ENCODE results near the gene UMAD1. TPM values are rescaled to one million over a fixed set of nuclear protein-coding genes. Genes with fewer than 3 reads are reported as not detected.

UMAD1 gene
- total RNA-seq, 4 donors from 2014 or later, result 15.2 to 28.2 (median 18.7) TPM

DNA sequence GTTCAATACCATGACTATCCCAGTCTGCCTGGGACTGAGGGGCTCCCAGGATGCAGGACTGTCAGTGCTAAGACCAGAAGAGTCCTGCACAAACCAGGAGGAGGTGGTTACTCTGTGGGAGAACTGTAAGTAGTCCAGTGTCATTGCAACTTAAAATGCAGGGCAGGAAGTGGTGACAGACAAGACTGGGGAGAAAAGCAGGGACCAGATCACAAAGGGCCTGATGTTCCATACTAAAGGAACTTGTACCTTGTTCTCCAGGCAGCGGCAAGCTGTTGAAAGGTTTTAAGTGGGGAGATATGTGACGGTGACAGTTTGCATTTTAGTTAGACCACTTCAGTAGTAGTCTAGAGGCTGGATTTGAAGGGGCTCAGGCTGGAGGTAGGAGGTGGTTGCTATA is 262.3 kb downstream of the UMAD1 start:
- H3K27me3 ChIP-seq, result no peaks in the 10 kb centered on the region
- no peak overlapping the region for H3K4me3 ChIP-seq
- DNase-seq, result no peak
- no peaks in the 10 kb centered on the region for H3K9me3 ChIP-seq
- H3K36me3 ChIP-seq, result no peaks in the 10 kb centered on the region
- H3K27ac ChIP-seq, result no peak overlapping the region
- no peaks in the 10 kb centered on the region for H3K4me1 ChIP-seq
- TF ChIP-seq, protein P1, sequence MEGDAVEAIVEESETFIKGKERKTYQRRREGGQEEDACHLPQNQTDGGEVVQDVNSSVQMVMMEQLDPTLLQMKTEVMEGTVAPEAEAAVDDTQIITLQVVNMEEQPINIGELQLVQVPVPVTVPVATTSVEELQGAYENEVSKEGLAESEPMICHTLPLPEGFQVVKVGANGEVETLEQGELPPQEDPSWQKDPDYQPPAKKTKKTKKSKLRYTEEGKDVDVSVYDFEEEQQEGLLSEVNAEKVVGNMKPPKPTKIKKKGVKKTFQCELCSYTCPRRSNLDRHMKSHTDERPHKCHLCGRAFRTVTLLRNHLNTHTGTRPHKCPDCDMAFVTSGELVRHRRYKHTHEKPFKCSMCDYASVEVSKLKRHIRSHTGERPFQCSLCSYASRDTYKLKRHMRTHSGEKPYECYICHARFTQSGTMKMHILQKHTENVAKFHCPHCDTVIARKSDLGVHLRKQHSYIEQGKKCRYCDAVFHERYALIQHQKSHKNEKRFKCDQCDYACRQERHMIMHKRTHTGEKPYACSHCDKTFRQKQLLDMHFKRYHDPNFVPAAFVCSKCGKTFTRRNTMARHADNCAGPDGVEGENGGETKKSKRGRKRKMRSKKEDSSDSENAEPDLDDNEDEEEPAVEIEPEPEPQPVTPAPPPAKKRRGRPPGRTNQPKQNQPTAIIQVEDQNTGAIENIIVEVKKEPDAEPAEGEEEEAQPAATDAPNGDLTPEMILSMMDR (IDR thresholded peaks at IDR 0.05), result no peak
- no peak for TF ChIP-seq POLR2A (IDR thresholded peaks at IDR 0.05)

DNA sequence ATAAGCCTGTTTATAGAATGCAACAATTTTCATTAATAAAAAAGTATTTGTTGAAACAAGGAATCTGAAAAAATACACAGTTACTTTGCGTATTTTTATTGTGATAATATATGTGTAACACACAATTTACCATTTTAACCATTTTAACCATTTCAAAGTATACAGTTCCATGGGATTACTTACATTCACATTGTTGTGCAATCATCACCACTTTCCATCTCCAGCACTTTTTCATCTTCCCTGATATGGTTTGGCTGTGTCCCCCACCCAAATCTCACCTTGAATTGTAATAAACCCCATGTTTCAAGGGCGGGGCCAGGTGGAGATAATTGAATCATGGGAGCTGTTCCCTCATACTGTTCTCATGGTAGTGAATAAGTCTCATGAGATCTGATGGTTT is 266.8 kb downstream of the UMAD1 start:
- Histone ChIP-seq H3K4me3 (no peak overlapping the region), H3K9me3 (no peaks in the 10 kb centered on the region), H3K27me3 (no peaks in the 10 kb centered on the region), H3K36me3 (no peaks in the 10 kb centered on the region), H3K27ac (no peak overlapping the region), H3K4me1 (no peaks in the 10 kb centered on the region)
- no peak for TF ChIP-seq POLR2A (IDR thresholded peaks at IDR 0.05)
- TF ChIP-seq, protein P1 (IDR thresholded peaks at IDR 0.05), result no peak
- DNase-seq, result no peak

DNA sequence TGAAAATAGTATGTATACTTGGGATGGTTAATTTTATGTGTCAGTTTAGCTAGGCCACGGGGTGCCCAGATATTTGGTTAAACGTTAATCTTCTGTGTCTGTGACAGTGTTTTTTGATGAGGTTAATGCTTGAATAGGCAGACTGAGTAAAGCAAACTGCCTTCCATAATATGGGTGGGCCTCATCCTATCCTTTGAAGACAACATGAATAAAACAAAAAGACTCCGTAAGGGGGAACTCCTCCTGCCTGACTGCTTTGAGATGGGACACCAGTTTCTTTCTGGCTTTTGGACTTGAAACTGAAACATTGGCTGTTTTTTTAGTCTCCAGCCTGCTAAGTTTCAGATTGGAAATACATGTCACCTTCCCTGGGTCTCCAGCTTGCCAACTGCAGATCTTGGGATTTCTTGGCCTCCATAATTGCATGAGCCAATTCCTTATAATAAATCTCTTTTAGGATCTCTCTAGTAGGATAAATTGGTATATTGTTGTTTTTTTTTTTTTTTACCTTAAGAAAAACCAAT is 268.1 kb downstream of the UMAD1 start:
- no peak overlapping the region for H3K27ac ChIP-seq
- no peaks in the 10 kb centered on the region for H3K9me3 ChIP-seq
- no peaks in the 10 kb centered on the region for H3K4me1 ChIP-seq
- TF ChIP-seq, protein P1 (IDR thresholded peaks at IDR 0.05), result no peak
- no peak for TF ChIP-seq POLR2A (IDR thresholded peaks at IDR 0.05)
- H3K27me3 ChIP-seq, result no peaks in the 10 kb centered on the region
- DNase-seq, result no peak
- H3K4me3 ChIP-seq, result no peak overlapping the region
- H3K36me3 ChIP-seq, result no peaks in the 10 kb centered on the region

DNA sequence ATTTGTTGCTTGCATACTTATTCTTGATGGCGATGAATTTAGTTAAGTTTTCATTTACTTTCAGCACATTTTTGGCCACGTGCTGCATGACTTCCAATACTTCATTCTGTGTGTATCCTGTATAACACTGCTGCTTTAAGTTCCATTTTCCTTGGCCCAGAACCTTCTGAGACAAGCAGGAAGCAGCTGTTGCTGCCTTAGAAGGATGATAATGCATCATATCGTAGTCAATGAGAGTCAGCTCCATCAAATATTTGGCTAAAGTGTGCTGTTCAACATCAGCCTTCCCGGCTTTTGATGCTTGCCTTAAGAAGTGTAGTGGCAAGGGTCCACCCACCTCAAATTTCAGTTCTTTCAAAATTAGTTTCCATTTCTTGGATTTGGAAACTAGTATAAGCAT is 268.8 kb downstream of the UMAD1 start:
- no peak for TF ChIP-seq POLR2A (IDR thresholded peaks at IDR 0.05)
- TF ChIP-seq, protein P1 (IDR thresholded peaks at IDR 0.05), result no peak
- Histone ChIP-seq H3K27ac (no peak overlapping the region), H3K4me3 (no peak overlapping the region), H3K27me3 (no peaks in the 10 kb centered on the region), H3K36me3 (no peaks in the 10 kb centered on the region), H3K4me1 (no peaks in the 10 kb centered on the region), H3K9me3 (no peaks in the 10 kb centered on the region)
- no peak for DNase-seq

DNA sequence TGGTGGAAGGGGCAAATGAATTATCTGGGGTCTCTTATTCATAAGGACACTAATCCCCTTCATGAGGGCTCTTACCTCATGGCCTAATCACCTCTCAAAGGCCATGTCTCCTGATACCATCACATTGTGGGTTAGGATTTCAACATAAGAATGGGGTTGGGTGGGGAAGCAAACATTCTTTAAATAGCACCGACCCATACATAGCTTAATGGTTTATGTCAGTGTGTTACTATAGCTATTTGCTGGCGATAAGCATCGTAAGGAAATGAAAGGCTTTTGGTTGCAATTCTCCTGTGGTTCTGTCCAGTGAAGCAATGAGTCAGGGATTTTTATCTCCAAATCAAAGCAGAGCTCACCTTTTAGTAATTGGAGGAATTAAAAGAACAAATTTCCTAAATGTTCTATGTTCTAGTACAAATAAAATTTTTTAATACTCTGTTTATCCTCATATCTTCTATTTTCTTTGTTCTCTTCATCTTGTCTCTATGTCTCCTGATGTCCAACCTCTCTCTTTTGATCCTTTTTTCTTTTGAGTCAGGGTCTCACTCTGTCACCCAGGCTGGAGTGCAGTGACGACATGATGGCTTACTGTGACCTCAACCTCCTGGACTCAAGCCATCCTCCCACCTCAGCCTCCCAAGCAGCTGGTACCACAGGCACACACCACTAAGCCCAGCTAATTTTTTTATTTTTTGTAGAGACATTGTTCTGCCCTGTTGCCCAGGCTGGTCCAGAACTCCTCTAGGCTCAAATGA is 271.0 kb downstream of the UMAD1 start:
- DNase-seq, result no peak
- TF ChIP-seq POLR2A (IDR thresholded peaks at IDR 0.05), result no peak
- TF ChIP-seq, protein P1 (IDR thresholded peaks at IDR 0.05), result no peak
- Histone ChIP-seq H3K36me3 (no peaks in the 10 kb centered on the region), H3K4me3 (no peak overlapping the region), H3K9me3 (no peaks in the 10 kb centered on the region), H3K4me1 (no peaks in the 10 kb centered on the region), H3K27ac (no peak overlapping the region), H3K27me3 (no peaks in the 10 kb centered on the region)

Measured in Peyer's patch (tissue), 4 donors.